HepG2 (cell line): Measurements from ENCODE around the gene CES2. TPM values are rescaled to one million over a fixed set of nuclear protein-coding genes. Genes with fewer than 3 reads are reported as not detected.

Experiments
- ATAC-seq: fragments of 200-7000 bp; cut with Tn5 transposase; 3 replicates; pipeline ENCODE4 v1.9.1; 2020; ENCODE audit warnings: mild to moderate bottlenecking, moderate library complexity
- BruUV-seq: library from RNA; stranded (reverse); fragments of 400-500 nt; replicated peaks from 2 replicates; lab custom pipeline; 2021; lab: Mats Ljungman, UMichigan
- CTCF ChIA-PET: fragments of 300-600 bp; formaldehyde crosslinking; extraction: SDS; loops from one replicate; lab custom pipeline; 2021; ENCODE audit warnings: low total read pairs, inconsistent platforms, low intra/inter-chr PET ratio; lab: Yijun Ruan, JAX
- POLR2A ChIA-PET: fragments of 350-600 bp; sonication (Branson Sonifier 250); formaldehyde crosslinking; loops from one replicate; lab custom pipeline; 2020; ENCODE audit warnings: antibody characterized with exemption, inconsistent platforms; lab: Yijun Ruan, JAX
- DNase-seq: peaks from one replicate; pipeline ENCODE4 v3.0.0-alpha.2; 2015; ENCODE audit warnings: low spot score
- FAIRE-seq: peaks from 3 replicates; lab custom pipeline; 2011; peaks lifted over from hg19 to GRCh38; lab: Jason Lieb, UNC
- H2AFZ ChIP-seq: one replicate; pipeline ENCODE4 v1.6.1; 2011; ENCODE audit warnings: low read length, inconsistent platforms
- H3K27ac ChIP-seq: fragments of 300-600 bp; 3 replicates; pipeline ENCODE4 v1.8.0; 2011; ENCODE audit warnings: mixed run types, mild to moderate bottlenecking, mixed read lengths, low read length, inconsistent platforms; ENCODE audit not compliant: insufficient read depth; ENCODE audit errors: extremely low read length
- H3K27me3 ChIP-seq, 2 experiments: fragments of 200-600 bp in 1 of 2; 2 replicates in 1 of 2; 3 replicates in 1 of 2; pipeline versions ENCODE4 v1.6.0 to v1.8.0; 2011; ENCODE audit warnings: low read length in 2 of 2, mild to moderate bottlenecking in 2 of 2, moderate library complexity in 2 of 2, inconsistent platforms in 1 of 2; ENCODE audit not compliant: insufficient read depth in 2 of 2, control insufficient read depth in 1 of 2
- H3K36me3 ChIP-seq, 2 experiments: fragments of 200-600 bp in 1 of 2; replicated peaks in 1 of 2; 2 replicates in 1 of 2; 3 replicates in 1 of 2; pipeline versions ENCODE4 v1.5.1 to v1.8.0; 2011; ENCODE audit warnings: low read length in 2 of 2, inconsistent platforms in 1 of 2; ENCODE audit not compliant: insufficient read depth in 2 of 2, control insufficient read depth in 1 of 2
- H3K4me1 ChIP-seq: 2 replicates; pipeline ENCODE4 v1.5.1; 2012; ENCODE audit warnings: low read length, inconsistent platforms; ENCODE audit not compliant: insufficient read depth
- H3K4me2 ChIP-seq: 2 replicates; pipeline ENCODE4 v1.6.0; 2011; ENCODE audit warnings: low read depth, low read length, inconsistent platforms
- H3K4me3 ChIP-seq, 3 experiments: fragments of 200-600 bp in 1 of 3; sonication (generic), shearing (Covaris generic) in 1 of 3; replicated peaks in 1 of 3; 2 replicates each; pipeline ENCODE4 v1.5.1; 2011 to 2016; ENCODE audit warnings: low read length in 3 of 3, inconsistent platforms in 2 of 3, low read depth in 2 of 3, mild to moderate bottlenecking in 2 of 3, control low read depth in 1 of 3, mixed read lengths in 1 of 3; ENCODE audit not compliant: insufficient read depth in 1 of 3
- H3K79me2 ChIP-seq: one replicate; pipeline ENCODE4 v1.6.1; 2011; ENCODE audit warnings: low read length, inconsistent platforms; ENCODE audit not compliant: insufficient read depth
- H3K9ac ChIP-seq: 2 replicates; pipeline ENCODE4 v1.6.0; 2011; ENCODE audit warnings: mild to moderate bottlenecking, low read depth, low read length, inconsistent platforms; ENCODE audit not compliant: insufficient read depth
- H3K9me3 ChIP-seq: 2 replicates; pipeline ENCODE4 v1.5.1; 2012; ENCODE audit warnings: mild to moderate bottlenecking, low read length
- H4K20me1 ChIP-seq: 2 replicates; pipeline ENCODE4 v1.6.0; 2011; ENCODE audit warnings: inconsistent platforms, mild to moderate bottlenecking, low read length, moderate library complexity; ENCODE audit not compliant: insufficient read depth
- CTCF ChIP-seq: sonication (generic); formaldehyde crosslinking; IDR thresholded peaks from 2 replicates; pipeline ENCODE4 v1.5.0; 2020; ENCODE audit warnings: mild to moderate bottlenecking, missing genetic modification reagents, moderate library complexity
- FOXP4 ChIP-seq: sonication (generic); formaldehyde crosslinking; IDR thresholded peaks from 2 replicates; pipeline ENCODE4 v1.4.0; 2020; ENCODE audit warnings: missing genetic modification reagents
- HIC2 ChIP-seq: sonication (generic); formaldehyde crosslinking; IDR thresholded peaks from 2 replicates; pipeline ENCODE4 v1.9.0; 2022; ENCODE audit warnings: low read depth, missing genetic modification reagents
- ISL2 ChIP-seq: sonication (generic); formaldehyde crosslinking; IDR thresholded peaks from 2 replicates; pipeline ENCODE4 v1.5.0; 2020; ENCODE audit warnings: missing genetic modification reagents
- KLF9 ChIP-seq: IDR thresholded peaks from 2 replicates; pipeline ENCODE4 v1.6.1; 2016; ENCODE audit warnings: low read depth
- MYC ChIP-seq: sonication (generic); formaldehyde crosslinking; IDR thresholded peaks from 2 replicates; pipeline ENCODE4 v1.9.0; 2021; ENCODE audit warnings: missing genetic modification reagents, borderline replicate concordance
- NAIF1 ChIP-seq: sonication (generic); formaldehyde crosslinking; IDR thresholded peaks from 2 replicates; pipeline ENCODE4 v1.5.0; 2020; ENCODE audit warnings: mild to moderate bottlenecking, missing genetic modification reagents, borderline replicate concordance
- NCOA2 ChIP-seq: sonication (generic); formaldehyde crosslinking; IDR thresholded peaks from 2 replicates; pipeline ENCODE4 v1.8.0; 2022; ENCODE audit warnings: inconsistent platforms
- POGZ ChIP-seq: sonication (generic); formaldehyde crosslinking; IDR thresholded peaks from 2 replicates; pipeline ENCODE4 v1.4.0; 2020; ENCODE audit warnings: mild to moderate bottlenecking, missing genetic modification reagents
- SP5 ChIP-seq: IDR thresholded peaks from 2 replicates; pipeline ENCODE4 v1.6.1; 2016; ENCODE audit warnings: low read depth, borderline replicate concordance
- ZNF225 ChIP-seq: sonication (generic); formaldehyde crosslinking; IDR thresholded peaks from 2 replicates; pipeline ENCODE4 v1.4.0; 2020; ENCODE audit warnings: mild to moderate bottlenecking, missing genetic modification reagents
- ZNF256 ChIP-seq: sonication (generic); formaldehyde crosslinking; conservative IDR thresholded peaks from 2 replicates; pipeline ENCODE4 v1.4.0; 2020; ENCODE audit warnings: missing genetic modification reagents
- ZNF547 ChIP-seq: sonication (generic); formaldehyde crosslinking; IDR thresholded peaks from 2 replicates; pipeline ENCODE4 v1.5.1; 2020; ENCODE audit warnings: mild to moderate bottlenecking, missing genetic modification reagents
- WGBS: methylation state at CpG from one replicate; pipeline ENCODE4 v1.1.6; 2017; ENCODE audit warnings: low lambda C conversion rate; 5-methylcytosine and 5-hydroxymethylcytosine counted together
- in situ Hi-C: cut with HindIII; loops from 2 replicates; pipeline ENCODE4 v1.10.0; 2017; ENCODE audit warnings: low pct_unique_long_range_greater_than_20kb; ENCODE audit not compliant: extremely low pct_ligation_motif_present
- intact Hi-C: fragments of 100-400 bp; cut with micrococcal nuclease; formaldehyde crosslinking; loops from one replicate; pipeline ENCODE4 v1.10.0; 2022; ENCODE audit not compliant: unreplicated experiment
- polyA plus RNA-seq, 8 experiments: library from polyadenylated mRNA; depleted of rRNA in 3 of 8; stranded (reverse) in 7 of 8; unstranded in 1 of 8; fragments of >200 nt; fragmentation: Illumina TruSeq in 4 of 8; extraction: Trizol in 4 of 8; gene quantifications; 2 replicates each; pipeline versions ENCODE4 v1.2.1 to v1.2.3, GENCODE V29; 2011 to 2016; ENCODE audit warnings: low read depth in 4 of 8, missing spikeins in 1 of 8, mixed read lengths in 1 of 8; ENCODE audit not compliant: insufficient read depth in 1 of 8
- total RNA-seq, 5 experiments: library from RNA; depleted of rRNA; stranded (reverse); fragments of >200 nt; fragmentation: Illumina TruSeq; extraction: Trizol; gene quantifications; 2 replicates each; pipeline ENCODE4 v1.2.3, GENCODE V29; 2016; ENCODE audit warnings: low read depth in 1 of 5

CES2 gene
- total and polyA plus RNA-seq, 2 of the 13 experiments (the other 11 are each of a cell fraction or from before 2014, with no cell fraction given): 50.6 to 63.8 TPM

- TF ChIP-seq FOXP4 (CRISPR knock-in tag) (no peak), ZNF547 (CRISPR knock-in tag) (no peak), POGZ (CRISPR knock-in tag) (no peak), SP5 (no peak), HIC2 (CRISPR knock-in tag) (no peak)
Observed at GRCh38 chr16:66984892-66985311, 49.6 kb downstream of the CES2 start (continued).

GRCh38 chr16:66986559-66986958 is 51.2 kb downstream of the CES2 start:
- Histone ChIP-seq H3K9ac (no peak overlapping the region), H4K20me1 (no peaks in the 10 kb centered on the region), H3K4me3 (no peak overlapping the region), H3K27ac (no peak overlapping the region), H3K36me3 (no peaks in the 10 kb centered on the region), H3K4me2 (no peak overlapping the region), H3K79me2 (no peaks in the 10 kb centered on the region), H2AFZ (no peak overlapping the region), H3K9me3 (no peaks in the 10 kb centered on the region), H3K4me1 (peaks cover 23% of the 10 kb centered on the region), H3K27me3 (peaks cover 0 to 1% of the 10 kb centered on the region in 2 experiments; a peak in 1 of 5 replicates)
- DNase-seq (no peak), ATAC-seq (no peak), FAIRE-seq (no peak)
- WGBS: 68% methylated on average over 6 of the region's 6 CpGs
- no TSS peak for BruUV-seq
- intact Hi-C loops (no loop called here), in situ Hi-C loops (no loop called here)
- POLR2A ChIA-PET: no interaction called here
- CTCF ChIA-PET: no interaction called here
- no peak for TF ChIP-seq ZNF256 (CRISPR knock-in tag)
- no peak for TF ChIP-seq ZNF225 (CRISPR knock-in tag)
- TF ChIP-seq MYC: 0 out of 2 replicates have a peak, but pooled peaks have one; percentile 20
- no peak for TF ChIP-seq ISL2 (CRISPR knock-in tag)
- TF ChIP-seq KLF9 (CRISPR knock-in tag): no peak
- TF ChIP-seq NAIF1: no peak
- no peak for TF ChIP-seq CTCF (CRISPR knock-in tag)
- no peak for TF ChIP-seq NCOA2 (CRISPR knock-in tag)
